K562 treated with DMSO at 1 percent for 24 hours (cell line): ENCODE results near the gene YAF2. TPM values are rescaled to one million over a fixed set of nuclear protein-coding genes. Genes with fewer than 3 reads are reported as not detected.

Experiments used
- total RNA-seq: library from RNA; unstranded; fragments of 300-600 nt; gene quantifications from 2 replicates; pipeline ENCODE4 v1.2.3, GENCODE V29; 2022; ENCODE audit warnings: low read depth; ENCODE audit not compliant: insufficient read depth

YAF2 gene, protein sequence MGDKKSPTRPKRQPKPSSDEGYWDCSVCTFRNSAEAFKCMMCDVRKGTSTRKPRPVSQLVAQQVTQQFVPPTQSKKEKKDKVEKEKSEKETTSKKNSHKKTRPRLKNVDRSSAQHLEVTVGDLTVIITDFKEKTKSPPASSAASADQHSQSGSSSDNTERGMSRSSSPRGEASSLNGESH
- total RNA-seq = 10.4 and 14.2 TPM in 2 replicates

DNA sequence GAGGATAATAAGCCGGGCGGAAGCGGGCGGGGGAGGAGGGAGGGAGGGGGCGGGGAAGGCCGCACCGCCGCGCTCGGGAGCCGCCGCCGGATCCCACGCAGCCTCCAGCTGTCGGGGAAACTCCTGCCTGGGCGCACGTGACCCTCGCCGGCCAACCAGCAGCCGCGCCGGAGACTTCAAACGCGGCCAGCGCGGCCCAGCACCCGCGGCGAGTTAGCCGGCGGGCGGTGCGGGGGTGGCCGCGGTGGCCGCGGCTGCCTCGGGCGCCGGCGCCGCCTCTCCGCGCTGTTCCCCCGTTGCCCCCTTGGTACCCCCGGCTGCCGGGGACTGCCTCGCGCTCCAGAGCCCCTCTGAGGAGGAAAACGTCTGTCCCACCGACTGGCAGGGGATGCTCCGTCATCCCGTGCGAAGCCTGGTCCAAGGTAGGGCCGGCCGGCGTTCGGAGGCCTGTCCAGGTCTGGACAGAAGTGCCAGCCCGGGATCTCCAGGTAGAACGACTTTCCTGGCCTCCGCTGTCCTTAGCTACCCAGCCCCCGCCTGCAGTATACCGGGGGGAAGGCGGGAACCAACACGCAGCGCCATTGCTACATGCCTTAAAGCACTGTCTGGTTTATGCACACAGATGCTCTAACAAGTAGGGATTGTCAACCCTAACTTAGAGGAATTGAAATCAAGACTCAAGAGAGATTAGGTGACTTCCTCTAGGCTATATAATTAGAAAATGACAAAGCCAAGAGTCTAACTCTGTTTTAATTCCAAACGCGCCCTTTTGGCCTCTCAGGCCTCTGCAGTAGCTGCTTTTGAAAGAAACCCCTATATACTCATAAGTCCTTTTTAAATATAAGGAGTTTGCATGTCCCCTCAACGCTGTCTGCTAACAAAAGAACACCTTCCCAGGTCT lies at the start of gene YAF2:
YAF2 (minus strand) TSS at position 9 of the 901 bp plus-strand sequence. CDS start 68 bp downstream, outside the sequence.

GRCh38 chr12:42144408-42145196 lies 93.4 kb downstream of the YAF2 start, which contains the start of gene GXYLT1:
Gene GXYLT1 (minus strand): TSS chr12:42144874. CDS start chr12:42144646, 228 bp downstream.

Other genes with a start within 250 kb of the YAF2 start
- 6.0 and 8.5 TPM in 2 replicates for gene GXYLT1, start 93.4 kb downstream of the YAF2 start, total RNA-seq
- 43.7 and 48.6 TPM in 2 replicates for gene ZCRB1, start 87.8 kb upstream of the YAF2 start, total RNA-seq
- gene PPHLN1, start 87.9 kb upstream of the YAF2 start, total RNA-seq = 42.4 and 44.3 TPM in 2 replicates